Stomach (tissue), 4 donors: ENCODE results near the gene SLC5A2.

Experiments
- EP300 ChIP-seq: sonication (generic); formaldehyde crosslinking; IDR thresholded peaks from one replicate; pipeline ENCODE4 v1.6.1; 2017; ENCODE audit warnings: antibody characterized with exemption
- POLR2A ChIP-seq, 4 donors: fragments of 450-650 bp; IDR thresholded peaks; one replicate each; pipeline ENCODE4 v1.6.1; 2016; ENCODE audit warnings: antibody characterized with exemption in 4 of 4, control low read depth in 2 of 4, mild to moderate bottlenecking in 1 of 4, moderate library complexity in 1 of 4
- POLR2AphosphoS5 ChIP-seq, 3 donors: sonication (generic); formaldehyde crosslinking; IDR thresholded peaks; one replicate each; pipeline ENCODE4 v1.6.1; 2016; ENCODE audit warnings: antibody characterized with exemption in 3 of 3
- TF ChIP-seq, protein P1 (sequence below), 7 experiments: fragments of 450-650 bp in 4 of 7; fragments of 200-600 bp in 3 of 7; sonication (generic) in 3 of 7; IDR thresholded peaks; one replicate each; pipeline ENCODE4 v1.5.1; 2016 to 2019; ENCODE audit warnings: antibody characterized with exemption in 7 of 7, control low read depth in 2 of 7, mild to moderate bottlenecking in 1 of 7

DNA sequence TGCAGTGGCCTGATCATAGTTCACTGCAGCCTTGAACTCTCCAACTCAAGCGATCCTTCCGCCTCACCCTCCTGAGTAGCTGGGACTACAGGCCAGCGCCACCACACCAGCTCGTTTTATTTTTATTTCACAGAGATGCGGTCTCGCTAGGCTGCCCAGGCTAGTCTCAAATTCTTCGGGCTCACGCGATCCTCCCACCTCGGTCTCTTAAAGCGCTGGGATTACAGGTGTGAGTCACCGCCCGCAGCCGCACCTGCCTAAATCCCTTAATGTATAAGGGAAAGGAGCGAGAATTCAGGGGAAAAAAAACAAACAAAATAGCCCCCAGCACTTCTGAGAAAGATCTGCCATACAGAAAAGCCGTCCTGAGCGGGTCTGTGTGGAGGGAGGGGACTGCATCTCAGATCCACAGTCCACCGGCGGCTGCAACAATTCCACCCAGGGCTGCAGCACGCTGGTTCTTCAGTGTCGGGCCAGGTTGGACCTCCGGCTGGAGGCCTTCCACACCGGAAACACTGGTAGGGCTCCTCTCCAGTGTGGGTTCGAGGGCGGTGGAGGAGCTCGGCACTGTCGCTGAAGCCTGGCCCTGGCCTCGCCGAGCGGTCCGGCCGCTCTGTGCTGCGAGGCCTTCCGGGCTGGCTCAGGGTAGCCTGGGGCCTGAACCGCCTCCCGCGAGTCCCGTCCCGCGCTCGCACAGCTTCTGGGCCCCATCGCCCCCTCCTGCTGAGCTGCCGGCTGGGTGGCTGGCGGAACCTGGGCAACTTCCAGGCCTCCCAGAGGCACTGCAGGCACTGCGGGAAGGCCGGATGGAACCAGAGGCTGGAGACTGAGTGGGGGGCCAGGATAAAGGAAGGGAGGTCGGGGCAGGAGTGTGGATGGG is 47.3 kb upstream of the SLC5A2 start:
- TF ChIP-seq, protein P1, sequence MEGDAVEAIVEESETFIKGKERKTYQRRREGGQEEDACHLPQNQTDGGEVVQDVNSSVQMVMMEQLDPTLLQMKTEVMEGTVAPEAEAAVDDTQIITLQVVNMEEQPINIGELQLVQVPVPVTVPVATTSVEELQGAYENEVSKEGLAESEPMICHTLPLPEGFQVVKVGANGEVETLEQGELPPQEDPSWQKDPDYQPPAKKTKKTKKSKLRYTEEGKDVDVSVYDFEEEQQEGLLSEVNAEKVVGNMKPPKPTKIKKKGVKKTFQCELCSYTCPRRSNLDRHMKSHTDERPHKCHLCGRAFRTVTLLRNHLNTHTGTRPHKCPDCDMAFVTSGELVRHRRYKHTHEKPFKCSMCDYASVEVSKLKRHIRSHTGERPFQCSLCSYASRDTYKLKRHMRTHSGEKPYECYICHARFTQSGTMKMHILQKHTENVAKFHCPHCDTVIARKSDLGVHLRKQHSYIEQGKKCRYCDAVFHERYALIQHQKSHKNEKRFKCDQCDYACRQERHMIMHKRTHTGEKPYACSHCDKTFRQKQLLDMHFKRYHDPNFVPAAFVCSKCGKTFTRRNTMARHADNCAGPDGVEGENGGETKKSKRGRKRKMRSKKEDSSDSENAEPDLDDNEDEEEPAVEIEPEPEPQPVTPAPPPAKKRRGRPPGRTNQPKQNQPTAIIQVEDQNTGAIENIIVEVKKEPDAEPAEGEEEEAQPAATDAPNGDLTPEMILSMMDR (IDR thresholded peaks at IDR 0.05): no peak
- TF ChIP-seq POLR2AphosphoS5 (IDR thresholded peaks at IDR 0.05): no peak
- no peak for TF ChIP-seq POLR2A (IDR thresholded peaks at IDR 0.05)
- TF ChIP-seq EP300: no peak
